HepG2 (cell line): Measurements from ENCODE around the gene UBA6. TPM values are rescaled to one million over a fixed set of nuclear protein-coding genes. Genes with fewer than 3 reads are reported as not detected.

Source experiments
- ATF4 ChIP-seq, 2 experiments: fragments of 450-650 bp in 1 of 2; sonication (generic) in 1 of 2; formaldehyde crosslinking; IDR thresholded peaks; 2 replicates each; pipeline versions ENCODE4 v1.5.0 to v1.8.0; 2020 to 2022; ENCODE audit warnings: mild to moderate bottlenecking in 1 of 2, missing genetic modification reagents in 1 of 2
- ATF7 ChIP-seq, 2 experiments: fragments of 450-650 bp in 1 of 2; sonication (generic) in 1 of 2; formaldehyde crosslinking in 1 of 2; IDR thresholded peaks; 2 replicates each; pipeline versions ENCODE4 v1.4.0 to v1.6.1; 2016 to 2020; ENCODE audit warnings: antibody characterized with exemption in 1 of 2, mild to moderate bottlenecking in 1 of 2, missing genetic modification reagents in 1 of 2
- CERS6 ChIP-seq: sonication (generic); formaldehyde crosslinking; IDR thresholded peaks from 2 replicates; pipeline ENCODE4 v1.5.0; 2020; ENCODE audit warnings: missing genetic modification reagents
- ERF ChIP-seq: IDR thresholded peaks from 2 replicates; pipeline ENCODE4 v1.6.1; 2018; ENCODE audit warnings: missing biosample characterization, missing genetic modification reagents
- MEIS2 ChIP-seq: sonication (generic); formaldehyde crosslinking; IDR thresholded peaks from 2 replicates; pipeline ENCODE4 v1.9.0; 2021; ENCODE audit warnings: mild to moderate bottlenecking, missing genetic modification reagents
- PBX3 ChIP-seq: sonication (generic); formaldehyde crosslinking; IDR thresholded peaks from 2 replicates; pipeline ENCODE4 v1.8.1; 2023; ENCODE audit warnings: missing genetic modification reagents, inconsistent platforms, borderline replicate concordance
- ZBTB42 ChIP-seq: sonication (generic); formaldehyde crosslinking; IDR thresholded peaks from 2 replicates; pipeline ENCODE4 v1.5.0; 2020; ENCODE audit warnings: mild to moderate bottlenecking, missing genetic modification reagents
- ZNF205 ChIP-seq: IDR thresholded peaks from 2 replicates; pipeline ENCODE4 v1.6.1; 2018; ENCODE audit warnings: missing biosample characterization, missing genetic modification reagents
- ZNF235 ChIP-seq: sonication (generic); formaldehyde crosslinking; IDR thresholded peaks from 2 replicates; pipeline ENCODE4 v1.8.1; 2023; ENCODE audit warnings: mild to moderate bottlenecking, missing genetic modification reagents, borderline replicate concordance
- ZNF609 ChIP-seq: sonication (generic); formaldehyde crosslinking; IDR thresholded peaks from 2 replicates; pipeline ENCODE4 v1.4.0; 2020; ENCODE audit warnings: mild to moderate bottlenecking, missing genetic modification reagents, borderline replicate concordance
- ZNF704 ChIP-seq: sonication (generic); formaldehyde crosslinking; IDR thresholded peaks from 2 replicates; pipeline ENCODE4 v1.8.1; 2023; ENCODE audit warnings: mild to moderate bottlenecking, inconsistent platforms, moderate library complexity, missing genetic modification reagents, borderline replicate concordance
- ZNF781 ChIP-seq: sonication (generic); formaldehyde crosslinking; IDR thresholded peaks from 2 replicates; pipeline ENCODE4 v1.5.1; 2020; ENCODE audit warnings: borderline replicate concordance, mild to moderate bottlenecking, missing genetic modification reagents; ENCODE audit errors: not compliant biosample characterization
- polyA plus RNA-seq, 8 experiments: library from polyadenylated mRNA; depleted of rRNA in 3 of 8; stranded (reverse) in 7 of 8; unstranded in 1 of 8; fragments of >200 nt; fragmentation: Illumina TruSeq in 4 of 8; extraction: Trizol in 4 of 8; gene quantifications; 2 replicates each; pipeline versions ENCODE4 v1.2.1 to v1.2.3, GENCODE V29; 2011 to 2016; ENCODE audit warnings: low read depth in 4 of 8, missing spikeins in 1 of 8, mixed read lengths in 1 of 8; ENCODE audit not compliant: insufficient read depth in 1 of 8
- total RNA-seq, 5 experiments: library from RNA; depleted of rRNA; stranded (reverse); fragments of >200 nt; fragmentation: Illumina TruSeq; extraction: Trizol; gene quantifications; 2 replicates each; pipeline ENCODE4 v1.2.3, GENCODE V29; 2016; ENCODE audit warnings: low read depth in 1 of 5
- TF ChIP-seq, protein P1 (sequence below): sonication (generic); formaldehyde crosslinking; IDR thresholded peaks from 2 replicates; pipeline ENCODE4 v1.5.1; 2020; ENCODE audit warnings: mild to moderate bottlenecking, moderate library complexity, missing genetic modification reagents

The UBA6 gene
- total and polyA plus RNA-seq, 2 of the 13 experiments (the other 11 are each of a cell fraction or from before 2014, with no cell fraction given): 33.3 to 75.4 TPM

DNA sequence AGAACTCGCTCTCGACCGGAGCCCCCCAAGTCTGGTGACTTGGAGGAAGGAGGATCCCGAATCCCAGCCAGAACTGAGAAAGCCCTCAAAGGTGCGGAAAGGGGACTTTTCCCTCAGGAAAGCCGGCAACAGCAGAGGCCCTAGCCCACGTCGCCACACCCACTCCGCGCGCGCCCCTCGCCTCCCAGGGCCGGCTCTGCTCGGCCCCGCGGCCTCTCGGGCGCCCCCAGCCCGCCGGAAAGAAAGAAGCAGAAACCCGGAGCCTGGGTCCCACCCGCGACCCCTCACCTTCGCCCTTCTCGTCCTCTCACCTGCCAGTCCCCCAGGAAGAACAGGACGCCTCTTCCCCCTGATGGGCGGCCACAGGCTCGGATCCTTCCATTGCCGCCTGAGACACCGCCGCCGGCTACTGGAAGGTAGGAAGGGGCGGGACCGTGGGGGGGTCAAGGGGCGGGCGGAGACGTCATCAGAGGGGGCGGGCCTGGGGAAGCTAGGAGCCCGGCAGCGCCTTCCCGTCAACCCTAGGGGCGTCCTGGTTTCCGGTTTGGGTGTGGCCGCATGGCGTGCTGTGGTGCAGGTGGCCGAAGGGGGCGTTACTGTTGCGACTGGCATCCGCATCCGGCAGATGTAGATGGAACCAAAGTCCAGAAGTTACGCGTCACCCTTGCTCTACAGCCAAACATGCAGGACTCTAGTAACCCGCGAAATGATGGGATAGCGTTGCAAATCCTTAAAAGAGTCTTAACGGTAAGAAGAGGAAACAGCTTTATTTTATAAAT, at the start of gene UBA6 (continued):
- TF ChIP-seq ZNF609 (CRISPR knock-in tag): 0 out of 2 replicates have a peak, but pooled peaks have one; percentile 51
- TF ChIP-seq PBX3 (CRISPR knock-in tag): 0 out of 2 replicates have a peak, but pooled peaks have one; percentile 36
- TF ChIP-seq ZNF781: peak; percentile 31
- peak; percentile 39; the same call in 1 of the 2 replicates for TF ChIP-seq ZNF704
- 0 out of 2 replicates have a peak, but pooled peaks have one; percentile 42 for TF ChIP-seq ZBTB42 (CRISPR knock-in tag)
- TF ChIP-seq ATF4 (CRISPR knock-in tag; IDR thresholded peaks at IDR 0.05): peak in 1 of 2 experiments; percentile 66; a peak in 1 of 4 replicates
- TF ChIP-seq CERS6: no peak
- TF ChIP-seq MEIS2 (CRISPR knock-in tag): 0 out of 2 replicates have a peak, but pooled peaks have one; percentile 52
- TF ChIP-seq, protein P1, sequence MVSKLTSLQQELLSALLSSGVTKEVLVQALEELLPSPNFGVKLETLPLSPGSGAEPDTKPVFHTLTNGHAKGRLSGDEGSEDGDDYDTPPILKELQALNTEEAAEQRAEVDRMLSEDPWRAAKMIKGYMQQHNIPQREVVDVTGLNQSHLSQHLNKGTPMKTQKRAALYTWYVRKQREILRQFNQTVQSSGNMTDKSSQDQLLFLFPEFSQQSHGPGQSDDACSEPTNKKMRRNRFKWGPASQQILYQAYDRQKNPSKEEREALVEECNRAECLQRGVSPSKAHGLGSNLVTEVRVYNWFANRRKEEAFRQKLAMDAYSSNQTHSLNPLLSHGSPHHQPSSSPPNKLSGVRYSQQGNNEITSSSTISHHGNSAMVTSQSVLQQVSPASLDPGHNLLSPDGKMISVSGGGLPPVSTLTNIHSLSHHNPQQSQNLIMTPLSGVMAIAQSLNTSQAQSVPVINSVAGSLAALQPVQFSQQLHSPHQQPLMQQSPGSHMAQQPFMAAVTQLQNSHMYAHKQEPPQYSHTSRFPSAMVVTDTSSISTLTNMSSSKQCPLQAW (CRISPR knock-in tag): peak; percentile 74
- peak; percentile 22; the same call in 1 of the 2 replicates for TF ChIP-seq ZNF235
- TF ChIP-seq ERF (CRISPR knock-in tag): peak; percentile 92; the same call in 1 of the 2 replicates
- TF ChIP-seq ZNF205 (CRISPR knock-in tag): 0 out of 2 replicates have a peak, but pooled peaks have one; percentile 30
- TF ChIP-seq ATF7 (IDR thresholded peaks at IDR 0.05): 0 out of 2 replicates have a peak, but pooled peaks have one; percentile 4
- peak; percentile 64; the same call in 1 of the 2 replicates for TF ChIP-seq ATF7 (CRISPR knock-in tag; IDR thresholded peaks at IDR 0.05)
